GM23338 (cell line): ENCODE measurements around the gene ZNF646. TPM values are rescaled to one million over a fixed set of nuclear protein-coding genes. Genes with fewer than 3 reads are reported as not detected.
A peak's percentile ranks its signal among the peaks of the same experiment; 100 is the strongest.

ENCODE experiments used
- ATAC-seq: fragments of 200-7000 bp; cut with Tn5 transposase; 3 replicates; pipeline ENCODE4 v1.9.1; 2020
- DNase-seq: peaks from one replicate; pipeline ENCODE4 v3.0.0-alpha.2; 2015; ENCODE audit warnings: low spot score
- H2AFZ ChIP-seq: fragments of 200-600 bp; sonication (generic); 2 replicates; pipeline ENCODE4 v1.8.0; 2016; ENCODE audit warnings: antibody characterized with exemption, mild to moderate bottlenecking, moderate library complexity
- H3F3A ChIP-seq: fragments of 200-600 bp; sonication (generic); replicated peaks from 2 replicates; pipeline ENCODE4 v1.8.0; 2017; ENCODE audit warnings: antibody characterized with exemption, mixed run types, low read depth
- H3K27ac ChIP-seq: fragments of 200-600 bp; sonication (generic); 2 replicates; pipeline ENCODE4 v1.6.1; 2016; ENCODE audit warnings: low read depth
- H3K27me3 ChIP-seq: fragments of 200-600 bp; sonication (generic); 2 replicates; pipeline ENCODE4 v1.8.0; 2016; ENCODE audit warnings: mild to moderate bottlenecking, mixed run types, moderate library complexity; ENCODE audit not compliant: insufficient read depth
- H3K36me3 ChIP-seq: fragments of 200-600 bp; sonication (generic); 2 replicates; pipeline ENCODE4 v1.8.0; 2016; ENCODE audit warnings: mild to moderate bottlenecking; ENCODE audit not compliant: insufficient read depth
- H3K4me1 ChIP-seq: fragments of 200-600 bp; sonication (generic); 2 replicates; pipeline ENCODE4 v1.8.0; 2016; ENCODE audit warnings: mild to moderate bottlenecking, moderate library complexity; ENCODE audit not compliant: insufficient read depth
- H3K4me2 ChIP-seq: fragments of 200-600 bp; sonication (generic); 2 replicates; pipeline ENCODE4 v1.7.1; 2017; ENCODE audit warnings: mixed run types
- H3K4me3 ChIP-seq: fragments of 200-600 bp; sonication (generic); 2 replicates; pipeline ENCODE4 v1.6.1; 2016; ENCODE audit warnings: mixed run types
- H3K79me2 ChIP-seq: fragments of 200-600 bp; sonication (generic); replicated peaks from 2 replicates; pipeline ENCODE4 v1.8.0; 2017; ENCODE audit warnings: mild to moderate bottlenecking; ENCODE audit not compliant: insufficient read depth
- H3K9me2 ChIP-seq: fragments of 200-600 bp; sonication (generic); 2 replicates; pipeline ENCODE4 v1.8.0; 2017; ENCODE audit not compliant: insufficient read depth
- H4K20me1 ChIP-seq: fragments of 200-600 bp; sonication (generic); replicated peaks from 2 replicates; pipeline ENCODE4 v1.8.0; 2017; ENCODE audit warnings: mild to moderate bottlenecking; ENCODE audit not compliant: insufficient read depth
- H3K27ac Mint-ChIP-seq: 2 replicates; pipeline ENCODE4 v1.8.0; 2020; ENCODE audit warnings: inconsistent platforms, mild to moderate bottlenecking, moderate library complexity, mixed read lengths
- H3K27me3 Mint-ChIP-seq: 3 replicates; pipeline ENCODE4 v1.8.0; 2022; ENCODE audit warnings: low read depth, mild to moderate bottlenecking, moderate library complexity, mixed read lengths, inconsistent platforms; ENCODE audit not compliant: insufficient read depth, poor library complexity
- H3K36me3 Mint-ChIP-seq: 3 replicates; pipeline ENCODE4 v1.8.0; 2021; ENCODE audit warnings: low read depth, mild to moderate bottlenecking, inconsistent platforms, moderate library complexity, mixed read lengths
- H3K4me1 Mint-ChIP-seq: 3 replicates; pipeline ENCODE4 v1.8.0; 2020; ENCODE audit warnings: mild to moderate bottlenecking, inconsistent platforms, mixed read lengths
- H3K4me3 Mint-ChIP-seq: 3 replicates; pipeline ENCODE4 v1.8.0; 2021; ENCODE audit warnings: moderate library complexity, mild to moderate bottlenecking, inconsistent platforms, mixed read lengths
- H3K9me3 Mint-ChIP-seq: 3 replicates; pipeline ENCODE4 v1.8.0; 2020; ENCODE audit warnings: moderate library complexity, mild to moderate bottlenecking, inconsistent platforms, mixed read lengths
- CREB1 ChIP-seq: fragments of 250-450 bp; sonication (Bioruptor Pico); IDR thresholded peaks from 2 replicates; pipeline ENCODE4 v1.5.0; 2020; ENCODE audit warnings: low read depth, mild to moderate bottlenecking, moderate library complexity
- CTCF ChIP-seq, 2 experiments: fragments of 200-600 bp in 1 of 2; sonication (generic) in 1 of 2; conservative IDR thresholded peaks; 2 replicates each; pipeline versions ENCODE4 v1.5.1 to v1.6.1; 2016 to 2017; ENCODE audit warnings: antibody characterized with exemption in 2 of 2, low read depth in 2 of 2, mild to moderate bottlenecking in 2 of 2, moderate library complexity in 1 of 2
- ETS1 ChIP-seq: IDR thresholded peaks from 2 replicates; pipeline ENCODE4 v1.6.1; 2016; ENCODE audit warnings: antibody characterized with exemption
- ZNF331 ChIP-seq: fragments of 250-450 bp; sonication (Bioruptor Pico); IDR thresholded peaks from 2 replicates; pipeline ENCODE4 v1.5.0; 2020; ENCODE audit warnings: low read depth, mild to moderate bottlenecking, moderate library complexity
- polyA plus RNA-seq: library from polyadenylated mRNA; unstranded; fragments of >200 nt; fragmentation: Nextera tagmentation; extraction: Ambion mirVana; gene quantifications from 2 replicates; pipeline ENCODE4 v1.2.1, GENCODE V29; 2016
- total RNA-seq: library from RNA; depleted of rRNA; stranded (reverse); fragments of >200 nt; shearing (Covaris generic); gene quantifications from 2 replicates; pipeline ENCODE4 v1.2.3, GENCODE V29; 2014

The ZNF646 gene
- total and polyA plus RNA-seq, 2 experiments from 2014 or later, result 6.3 to 29.3 TPM

DNA sequence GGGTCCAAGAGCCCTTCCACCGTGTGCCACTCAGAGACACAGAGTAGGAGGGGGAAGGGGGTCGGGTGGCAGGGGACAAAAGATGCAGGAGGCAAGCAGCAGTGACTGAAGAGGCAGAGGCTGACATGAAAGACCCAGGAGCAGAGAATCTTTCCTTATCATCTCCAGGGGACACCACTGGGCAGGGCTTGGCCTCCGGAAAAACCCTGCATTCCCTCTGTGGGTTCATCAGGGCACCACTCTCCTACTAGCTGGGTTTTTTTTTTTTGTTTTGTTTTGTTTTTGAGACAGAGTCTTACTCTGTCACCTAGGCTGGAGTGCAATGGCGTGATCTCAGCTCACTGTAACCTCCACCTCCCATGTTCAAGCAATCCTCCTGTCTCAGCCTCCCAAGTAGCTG is 42.9 kb upstream of the ZNF646 start (continued):
- TF ChIP-seq CTCF (conservative IDR thresholded peaks at IDR 0.05; ENCODE audit: low read depth in 2 of 2), result no peak

DNA sequence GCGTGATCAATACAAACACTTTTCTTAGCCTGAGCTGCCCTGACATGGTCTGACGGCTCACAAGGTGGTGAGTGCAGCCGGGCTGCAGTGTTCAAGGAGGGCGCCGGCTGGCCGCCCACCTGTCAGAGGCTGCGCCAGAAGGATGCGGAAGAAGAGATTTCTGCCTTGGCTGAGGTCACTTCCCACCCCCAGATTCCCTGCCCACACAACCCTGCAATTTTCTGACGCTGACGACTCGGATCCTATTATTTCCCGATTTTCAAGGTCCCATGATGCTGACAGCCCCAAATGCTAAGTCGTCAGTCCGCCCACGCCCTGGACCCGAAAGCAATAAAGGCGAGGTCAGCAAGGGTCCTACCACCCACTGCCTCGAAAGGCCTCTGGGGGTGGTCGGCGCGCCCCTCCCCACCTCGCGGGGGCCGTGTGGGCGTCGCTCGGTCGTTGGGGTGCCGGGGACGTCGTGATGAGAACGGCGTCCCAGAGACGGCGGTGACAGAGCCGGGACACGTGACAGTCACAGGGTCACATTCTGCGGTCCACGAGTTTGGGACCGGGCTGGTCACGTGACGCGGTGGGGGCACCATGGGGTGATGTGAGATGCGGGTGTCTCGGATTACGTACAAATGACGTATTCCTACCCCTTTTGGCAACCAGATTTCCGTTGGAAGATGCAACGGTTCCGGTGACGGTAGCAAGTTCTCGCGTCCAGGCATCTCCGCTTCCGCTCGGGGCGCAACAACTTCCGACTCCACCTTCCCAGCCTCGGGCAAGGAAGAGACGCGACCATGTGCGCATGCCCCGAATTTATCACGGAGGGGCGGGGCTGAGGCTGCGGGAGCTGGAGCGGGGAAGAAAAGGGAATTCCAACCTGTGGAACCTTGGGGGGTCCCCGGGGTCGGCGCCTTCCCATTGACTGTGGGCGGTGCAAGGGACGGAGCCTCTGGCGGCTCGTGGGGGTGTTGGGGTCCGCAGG is 41.2 kb upstream of the ZNF646 start, which contains the start of gene STX4:
STX4 (plus strand) TSS at position 823 of the 973 bp plus-strand sequence. CDS start 248 bp downstream, outside the sequence.
- no peaks in the 10 kb centered on the region for H3K9me2 ChIP-seq
- H3K36me3 ChIP-seq, result no peaks in the 10 kb centered on the region
- Mint-ChIP-seq H3K4me3 (peak within 1 kb of the TSS; percentile 90), H3K9me3 (no peaks in the 10 kb centered on the region; the same call in 2 of the 3 replicates), H3K36me3 (peaks cover 2% of the 10 kb centered on the region; the same call in 1 of the 3 replicates), H3K27ac (peak within 1 kb of the TSS; percentile 83), H3K27me3 (peaks cover 10% of the 10 kb centered on the region), H3K4me1 (peaks cover 9% of the 10 kb centered on the region; the same call in 1 of the 3 replicates)
- peak within 1 kb of the TSS; percentile 98 for H3K4me2 ChIP-seq
- H3F3A ChIP-seq, result peaks cover 12% of the 10 kb centered on the region
- peak within 1 kb of the TSS; percentile 80 for H3K27ac ChIP-seq
- H3K4me3 ChIP-seq, result peak within 1 kb of the TSS; percentile 99
- TF ChIP-seq CREB1 (CRISPR knock-in tag) (peak; percentile 96), ZNF331 (no peak), CTCF (conservative IDR thresholded peaks at IDR 0.05; ENCODE audit: low read depth in 2 of 2) (no peak), ETS1 (peak; percentile 91)
- peaks cover 9% of the 10 kb centered on the region for H3K4me1 ChIP-seq
- DNase-seq (peak; percentile 99), ATAC-seq (peak; percentile 87)
- H3K79me2 ChIP-seq, result no peaks in the 10 kb centered on the region; the same call in 1 of the 2 replicates
- H2AFZ ChIP-seq, result peak within 1 kb of the TSS; percentile 95
- H4K20me1 ChIP-seq, result no peaks in the 10 kb centered on the region
- no peaks in the 10 kb centered on the region for H3K27me3 ChIP-seq
